GM08714 (cell line): ENCODE data around the gene C1QTNF6.

Source experiments
- H3K4me3 ChIP-seq: fragments of 200-500 bp; sonication (Bioruptor generic); 2 replicates; pipeline ENCODE4 v1.5.1; 2014; ENCODE audit warnings: mild to moderate bottlenecking, low read length, inconsistent platforms
- ZNF274 ChIP-seq: IDR thresholded peaks from 2 replicates; pipeline ENCODE4 v1.6.1; 2012; ENCODE audit warnings: mild to moderate bottlenecking, low read depth, low read length

C1QTNF6 gene

GRCh38 chr22:37163575-37164504 is 24.2 kb downstream of the C1QTNF6 start:
- H3K4me3 ChIP-seq: no peak overlapping the region; the same call in 1 of the 2 replicates
- TF ChIP-seq ZNF274: no peak

GRCh38 chr22:37163096-37163489 is 25.0 kb downstream of the C1QTNF6 start:
- no peak overlapping the region; the same call in 1 of the 2 replicates for H3K4me3 ChIP-seq
- no peak for TF ChIP-seq ZNF274

GRCh38 chr22:37162221-37163095 is 25.6 kb downstream of the C1QTNF6 start:
- peak overlapping the region; percentile 7; the same call in 1 of the 2 replicates for H3K4me3 ChIP-seq
- TF ChIP-seq ZNF274: no peak

- no peak for TF ChIP-seq ZNF274
- no peak overlapping the region for H3K4me3 ChIP-seq
These were observed 26.6 kb downstream of the C1QTNF6 start for GRCh38 chr22:37161443-37161842.

GRCh38 chr22:37160027-37160426 is 28.0 kb downstream of the C1QTNF6 start:
- no peak for TF ChIP-seq ZNF274
- H3K4me3 ChIP-seq: no peak overlapping the region

GRCh38 chr22:37158963-37159290 is 29.1 kb downstream of the C1QTNF6 start:
- no peak overlapping the region for H3K4me3 ChIP-seq
- no peak for TF ChIP-seq ZNF274

- no peak for TF ChIP-seq ZNF274
These were observed 30.3 kb downstream of the C1QTNF6 start for GRCh38 chr22:37157516-37158285.

GRCh38 chr22:37156686-37157435 is 31.2 kb downstream of the C1QTNF6 start:
- no peak for TF ChIP-seq ZNF274

More at GRCh38 chr22:37157516-37158285, 30.3 kb downstream of the C1QTNF6 start:
- H3K4me3 ChIP-seq: no peak overlapping the region

GRCh38 chr22:37155971-37156370 is 32.1 kb downstream of the C1QTNF6 start:
- H3K4me3 ChIP-seq: no peak overlapping the region
- no peak for TF ChIP-seq ZNF274

More at GRCh38 chr22:37156686-37157435, 31.2 kb downstream of the C1QTNF6 start:
- H3K4me3 ChIP-seq: no peak overlapping the region

GRCh38 chr22:37154925-37155712 is 32.9 kb downstream of the C1QTNF6 start:
- TF ChIP-seq ZNF274: no peak

GRCh38 chr22:37153901-37154300 is 34.1 kb downstream of the C1QTNF6 start:
- TF ChIP-seq ZNF274: no peak
- no peak overlapping the region for H3K4me3 ChIP-seq

More at GRCh38 chr22:37154925-37155712, 32.9 kb downstream of the C1QTNF6 start:
- H3K4me3 ChIP-seq: no peak overlapping the region

GRCh38 chr22:37151401-37151800 is 36.6 kb downstream of the C1QTNF6 start:
- H3K4me3 ChIP-seq: no peak overlapping the region
- TF ChIP-seq ZNF274: no peak

GRCh38 chr22:37150701-37151100 is 37.3 kb downstream of the C1QTNF6 start:
- TF ChIP-seq ZNF274: no peak
- H3K4me3 ChIP-seq: no peak overlapping the region
